ENCODE results near the gene CTPS2.

DNA sequence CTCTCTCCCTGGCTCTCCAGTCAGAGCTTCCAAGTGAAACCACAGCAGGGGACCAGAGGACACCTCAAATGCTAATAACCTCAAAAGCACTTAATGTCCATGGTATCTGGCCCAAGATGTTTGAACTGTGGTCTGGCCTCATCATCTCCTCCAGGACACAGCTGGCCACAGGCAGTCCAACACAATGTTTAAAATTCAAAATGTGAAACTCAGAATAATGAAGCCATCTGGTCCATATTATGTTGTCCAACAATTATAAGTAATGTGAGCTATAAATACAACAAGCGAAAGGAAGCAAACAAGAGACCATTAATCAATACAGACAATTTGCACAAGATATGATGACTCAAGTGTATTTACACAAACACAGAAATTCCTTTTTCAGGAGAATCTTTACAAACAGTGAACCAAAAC lies 153.3 kb downstream of the CTPS2 start:
- TF ChIP-seq EZH2 (IDR thresholded peaks at IDR 0.05; ENCODE audit: low read length, unreplicated experiment) (no peak), CTCF (conservative IDR thresholded peaks at IDR 0.05; ENCODE audit: low read depth, low read length) (no peak), EZH2phosphoT487 (IDR thresholded peaks at IDR 0.05; ENCODE audit: borderline replicate concordance, low read length) (no peak)
